ENCODE measurements around the gene RAB8A.

- no peak for TF ChIP-seq CTCF (IDR thresholded peaks at IDR 0.05; ENCODE audit: low read length)
- no peak for TF ChIP-seq EZH2 (IDR thresholded peaks at IDR 0.05; ENCODE audit: borderline replicate concordance, low read length)
Measured at GRCh38 chr19:16088351-16089009, 23.2 kb upstream of the RAB8A start.
